ENCODE results near the gene FRMPD2.

DNA sequence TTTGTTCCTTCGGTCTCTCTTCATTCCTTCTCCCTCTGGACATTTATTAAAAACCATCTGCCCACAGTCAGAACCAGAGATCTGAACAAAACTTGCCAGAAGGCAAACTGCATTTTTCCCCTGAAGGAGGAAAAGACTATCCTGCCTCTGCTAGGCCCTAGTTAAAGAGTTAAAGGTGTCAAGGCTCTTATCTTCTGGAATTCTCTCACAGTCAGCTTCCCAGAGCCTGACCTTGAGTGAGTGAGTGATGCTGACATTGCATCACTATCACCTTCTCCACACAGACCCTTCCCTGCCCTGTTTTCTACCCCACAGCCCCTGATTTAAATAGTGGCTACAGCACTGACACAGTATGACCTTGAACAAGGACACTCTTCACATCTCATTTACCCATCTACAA is 16.4 kb downstream of the FRMPD2 start:
- TF ChIP-seq, protein P1, sequence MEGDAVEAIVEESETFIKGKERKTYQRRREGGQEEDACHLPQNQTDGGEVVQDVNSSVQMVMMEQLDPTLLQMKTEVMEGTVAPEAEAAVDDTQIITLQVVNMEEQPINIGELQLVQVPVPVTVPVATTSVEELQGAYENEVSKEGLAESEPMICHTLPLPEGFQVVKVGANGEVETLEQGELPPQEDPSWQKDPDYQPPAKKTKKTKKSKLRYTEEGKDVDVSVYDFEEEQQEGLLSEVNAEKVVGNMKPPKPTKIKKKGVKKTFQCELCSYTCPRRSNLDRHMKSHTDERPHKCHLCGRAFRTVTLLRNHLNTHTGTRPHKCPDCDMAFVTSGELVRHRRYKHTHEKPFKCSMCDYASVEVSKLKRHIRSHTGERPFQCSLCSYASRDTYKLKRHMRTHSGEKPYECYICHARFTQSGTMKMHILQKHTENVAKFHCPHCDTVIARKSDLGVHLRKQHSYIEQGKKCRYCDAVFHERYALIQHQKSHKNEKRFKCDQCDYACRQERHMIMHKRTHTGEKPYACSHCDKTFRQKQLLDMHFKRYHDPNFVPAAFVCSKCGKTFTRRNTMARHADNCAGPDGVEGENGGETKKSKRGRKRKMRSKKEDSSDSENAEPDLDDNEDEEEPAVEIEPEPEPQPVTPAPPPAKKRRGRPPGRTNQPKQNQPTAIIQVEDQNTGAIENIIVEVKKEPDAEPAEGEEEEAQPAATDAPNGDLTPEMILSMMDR (IDR thresholded peaks at IDR 0.05; ENCODE audit: poor library complexity): no peak
- TF ChIP-seq EZH2 (IDR thresholded peaks at IDR 0.05; ENCODE audit: borderline replicate concordance) (no peak), EZH2phosphoT487 (IDR thresholded peaks at IDR 0.05; ENCODE audit: low read depth, severe bottlenecking, unreplicated experiment) (no peak)

Data from hepatocyte (in vitro differentiated cells).